ENCODE results near the gene RMND5B. TPM values are rescaled to one million over a fixed set of nuclear protein-coding genes. Genes with fewer than 3 reads are reported as not detected.

The RMND5B gene
- total and polyA plus RNA-seq, 2 of the 13 experiments (the other 11 are each of a cell fraction or from before 2014, with no cell fraction given) = 18.6 to 20.4 TPM

DNA sequence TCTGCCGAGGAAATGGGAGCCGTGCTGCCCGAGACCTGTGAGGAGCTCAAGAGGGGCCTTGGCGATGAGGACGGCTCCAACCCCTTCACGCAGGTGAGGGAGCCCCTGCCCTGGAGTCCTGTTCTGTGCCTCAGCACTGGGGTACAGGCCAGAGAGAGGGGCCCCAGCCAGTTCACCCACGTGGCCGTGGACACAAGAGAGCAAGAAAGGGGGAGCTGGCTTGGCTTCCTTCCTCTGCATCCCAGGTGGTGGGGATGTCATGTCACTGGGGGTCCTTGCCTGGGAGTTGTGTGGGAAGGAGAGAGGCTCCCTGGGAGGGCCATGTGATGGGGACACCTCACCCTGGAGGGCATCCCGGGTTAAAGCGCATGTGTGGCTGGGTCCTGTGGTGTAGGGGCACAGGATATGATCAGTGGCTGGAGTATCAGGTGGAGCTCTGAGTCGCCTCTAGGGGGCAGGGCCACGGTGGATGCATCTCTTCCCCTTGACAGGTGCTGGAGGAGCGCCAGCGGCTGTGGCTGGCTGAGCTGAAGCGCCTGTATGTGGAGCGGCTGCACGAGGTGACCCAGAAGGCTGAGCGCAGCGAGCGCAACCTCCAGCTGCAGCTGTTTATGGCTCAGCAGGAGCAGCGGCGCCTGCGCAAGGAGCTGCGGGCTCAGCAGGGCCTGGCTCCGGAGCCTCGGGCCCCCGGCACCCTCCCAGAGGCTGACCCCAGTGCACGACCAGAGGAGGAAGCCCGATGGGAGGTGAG lies 10.0 kb upstream of the RMND5B start (continued):
- TF ChIP-seq, protein P1, sequence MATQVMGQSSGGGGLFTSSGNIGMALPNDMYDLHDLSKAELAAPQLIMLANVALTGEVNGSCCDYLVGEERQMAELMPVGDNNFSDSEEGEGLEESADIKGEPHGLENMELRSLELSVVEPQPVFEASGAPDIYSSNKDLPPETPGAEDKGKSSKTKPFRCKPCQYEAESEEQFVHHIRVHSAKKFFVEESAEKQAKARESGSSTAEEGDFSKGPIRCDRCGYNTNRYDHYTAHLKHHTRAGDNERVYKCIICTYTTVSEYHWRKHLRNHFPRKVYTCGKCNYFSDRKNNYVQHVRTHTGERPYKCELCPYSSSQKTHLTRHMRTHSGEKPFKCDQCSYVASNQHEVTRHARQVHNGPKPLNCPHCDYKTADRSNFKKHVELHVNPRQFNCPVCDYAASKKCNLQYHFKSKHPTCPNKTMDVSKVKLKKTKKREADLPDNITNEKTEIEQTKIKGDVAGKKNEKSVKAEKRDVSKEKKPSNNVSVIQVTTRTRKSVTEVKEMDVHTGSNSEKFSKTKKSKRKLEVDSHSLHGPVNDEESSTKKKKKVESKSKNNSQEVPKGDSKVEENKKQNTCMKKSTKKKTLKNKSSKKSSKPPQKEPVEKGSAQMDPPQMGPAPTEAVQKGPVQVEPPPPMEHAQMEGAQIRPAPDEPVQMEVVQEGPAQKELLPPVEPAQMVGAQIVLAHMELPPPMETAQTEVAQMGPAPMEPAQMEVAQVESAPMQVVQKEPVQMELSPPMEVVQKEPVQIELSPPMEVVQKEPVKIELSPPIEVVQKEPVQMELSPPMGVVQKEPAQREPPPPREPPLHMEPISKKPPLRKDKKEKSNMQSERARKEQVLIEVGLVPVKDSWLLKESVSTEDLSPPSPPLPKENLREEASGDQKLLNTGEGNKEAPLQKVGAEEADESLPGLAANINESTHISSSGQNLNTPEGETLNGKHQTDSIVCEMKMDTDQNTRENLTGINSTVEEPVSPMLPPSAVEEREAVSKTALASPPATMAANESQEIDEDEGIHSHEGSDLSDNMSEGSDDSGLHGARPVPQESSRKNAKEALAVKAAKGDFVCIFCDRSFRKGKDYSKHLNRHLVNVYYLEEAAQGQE (IDR thresholded peaks at IDR 0.05; ENCODE audit: borderline replicate concordance in 1 of 2, low read depth in 1 of 2, low read length in 2 of 2) = no peak
- no peak for TF ChIP-seq BCL6 (CRISPR knock-in tag; IDR thresholded peaks at IDR 0.05)
- TF ChIP-seq SATB2 (CRISPR knock-in tag; IDR thresholded peaks at IDR 0.05) = 0 out of 2 replicates have a peak, but pooled peaks have one; percentile 27
- no peak for TF ChIP-seq SIX4 (CRISPR knock-in tag; IDR thresholded peaks at IDR 0.05)
- TF ChIP-seq, protein P2, sequence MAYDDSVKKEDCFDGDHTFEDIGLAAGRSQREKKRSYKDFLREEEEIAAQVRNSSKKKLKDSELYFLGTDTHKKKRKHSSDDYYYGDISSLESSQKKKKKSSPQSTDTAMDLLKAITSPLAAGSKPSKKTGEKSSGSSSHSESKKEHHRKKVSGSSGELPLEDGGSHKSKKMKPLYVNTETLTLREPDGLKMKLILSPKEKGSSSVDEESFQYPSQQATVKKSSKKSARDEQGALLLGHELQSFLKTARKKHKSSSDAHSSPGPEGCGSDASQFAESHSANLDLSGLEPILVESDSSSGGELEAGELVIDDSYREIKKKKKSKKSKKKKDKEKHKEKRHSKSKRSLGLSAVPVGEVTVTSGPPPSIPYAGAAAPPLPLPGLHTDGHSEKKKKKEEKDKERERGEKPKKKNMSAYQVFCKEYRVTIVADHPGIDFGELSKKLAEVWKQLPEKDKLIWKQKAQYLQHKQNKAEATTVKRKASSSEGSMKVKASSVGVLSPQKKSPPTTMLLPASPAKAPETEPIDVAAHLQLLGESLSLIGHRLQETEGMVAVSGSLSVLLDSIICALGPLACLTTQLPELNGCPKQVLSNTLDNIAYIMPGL (CRISPR knock-in tag; IDR thresholded peaks at IDR 0.05; ENCODE audit: borderline replicate concordance in 1 of 2, low read depth in 1 of 2) = peak in 1 of 2 experiments; percentile 66; a peak in 1 of 4 replicates
- TF ChIP-seq RARG (CRISPR knock-in tag; IDR thresholded peaks at IDR 0.05; ENCODE audit: low read depth) = no peak
- TF ChIP-seq, protein P3, sequence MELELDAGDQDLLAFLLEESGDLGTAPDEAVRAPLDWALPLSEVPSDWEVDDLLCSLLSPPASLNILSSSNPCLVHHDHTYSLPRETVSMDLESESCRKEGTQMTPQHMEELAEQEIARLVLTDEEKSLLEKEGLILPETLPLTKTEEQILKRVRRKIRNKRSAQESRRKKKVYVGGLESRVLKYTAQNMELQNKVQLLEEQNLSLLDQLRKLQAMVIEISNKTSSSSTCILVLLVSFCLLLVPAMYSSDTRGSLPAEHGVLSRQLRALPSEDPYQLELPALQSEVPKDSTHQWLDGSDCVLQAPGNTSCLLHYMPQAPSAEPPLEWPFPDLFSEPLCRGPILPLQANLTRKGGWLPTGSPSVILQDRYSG (CRISPR knock-in tag; IDR thresholded peaks at IDR 0.05) = no peak
- 0 out of 2 replicates have a peak, but pooled peaks have one; percentile 9 for TF ChIP-seq ZNF138 (CRISPR knock-in tag; IDR thresholded peaks at IDR 0.05; ENCODE audit: low read depth)
- no peak for TF ChIP-seq ZFP1 (CRISPR knock-in tag; IDR thresholded peaks at IDR 0.05)
- peak; percentile 91; the same call in 1 of the 2 replicates for TF ChIP-seq MEIS1 (CRISPR knock-in tag; IDR thresholded peaks at IDR 0.05; ENCODE audit: borderline replicate concordance)
- no peak for TF ChIP-seq ZNF224 (CRISPR knock-in tag; IDR thresholded peaks at IDR 0.05)
- TF ChIP-seq ZBTB7A (CRISPR knock-in tag; IDR thresholded peaks at IDR 0.05) = no peak
- TF ChIP-seq, protein P4, sequence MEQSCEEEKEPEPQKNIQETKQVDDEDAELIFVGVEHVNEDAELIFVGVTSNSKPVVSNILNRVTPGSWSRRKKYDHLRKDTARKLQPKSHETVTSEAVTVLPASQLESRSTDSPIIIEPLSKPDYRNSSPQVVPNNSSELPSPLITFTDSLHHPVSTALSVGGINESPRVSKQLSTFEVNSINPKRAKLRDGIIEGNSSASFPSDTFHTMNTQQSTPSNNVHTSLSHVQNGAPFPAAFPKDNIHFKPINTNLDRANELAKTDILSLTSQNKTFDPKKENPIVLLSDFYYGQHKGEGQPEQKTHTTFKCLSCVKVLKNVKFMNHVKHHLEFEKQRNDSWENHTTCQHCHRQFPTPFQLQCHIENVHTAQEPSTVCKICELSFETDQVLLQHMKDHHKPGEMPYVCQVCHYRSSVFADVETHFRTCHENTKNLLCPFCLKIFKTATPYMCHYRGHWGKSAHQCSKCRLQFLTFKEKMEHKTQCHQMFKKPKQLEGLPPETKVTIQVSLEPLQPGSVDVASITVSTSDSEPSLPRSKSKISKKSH (CRISPR knock-in tag; IDR thresholded peaks at IDR 0.05; ENCODE audit: borderline replicate concordance) = no peak
- TF ChIP-seq, protein P5, sequence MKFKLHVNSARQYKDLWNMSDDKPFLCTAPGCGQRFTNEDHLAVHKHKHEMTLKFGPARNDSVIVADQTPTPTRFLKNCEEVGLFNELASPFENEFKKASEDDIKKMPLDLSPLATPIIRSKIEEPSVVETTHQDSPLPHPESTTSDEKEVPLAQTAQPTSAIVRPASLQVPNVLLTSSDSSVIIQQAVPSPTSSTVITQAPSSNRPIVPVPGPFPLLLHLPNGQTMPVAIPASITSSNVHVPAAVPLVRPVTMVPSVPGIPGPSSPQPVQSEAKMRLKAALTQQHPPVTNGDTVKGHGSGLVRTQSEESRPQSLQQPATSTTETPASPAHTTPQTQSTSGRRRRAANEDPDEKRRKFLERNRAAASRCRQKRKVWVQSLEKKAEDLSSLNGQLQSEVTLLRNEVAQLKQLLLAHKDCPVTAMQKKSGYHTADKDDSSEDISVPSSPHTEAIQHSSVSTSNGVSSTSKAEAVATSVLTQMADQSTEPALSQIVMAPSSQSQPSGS (CRISPR knock-in tag; IDR thresholded peaks at IDR 0.05) = no peak
- TF ChIP-seq, protein P6, sequence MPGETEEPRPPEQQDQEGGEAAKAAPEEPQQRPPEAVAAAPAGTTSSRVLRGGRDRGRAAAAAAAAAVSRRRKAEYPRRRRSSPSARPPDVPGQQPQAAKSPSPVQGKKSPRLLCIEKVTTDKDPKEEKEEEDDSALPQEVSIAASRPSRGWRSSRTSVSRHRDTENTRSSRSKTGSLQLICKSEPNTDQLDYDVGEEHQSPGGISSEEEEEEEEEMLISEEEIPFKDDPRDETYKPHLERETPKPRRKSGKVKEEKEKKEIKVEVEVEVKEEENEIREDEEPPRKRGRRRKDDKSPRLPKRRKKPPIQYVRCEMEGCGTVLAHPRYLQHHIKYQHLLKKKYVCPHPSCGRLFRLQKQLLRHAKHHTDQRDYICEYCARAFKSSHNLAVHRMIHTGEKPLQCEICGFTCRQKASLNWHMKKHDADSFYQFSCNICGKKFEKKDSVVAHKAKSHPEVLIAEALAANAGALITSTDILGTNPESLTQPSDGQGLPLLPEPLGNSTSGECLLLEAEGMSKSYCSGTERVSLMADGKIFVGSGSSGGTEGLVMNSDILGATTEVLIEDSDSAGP (CRISPR knock-in tag; IDR thresholded peaks at IDR 0.05; ENCODE audit: borderline replicate concordance) = peak; percentile 37; the same call in 1 of the 2 replicates
- TF ChIP-seq ZNF670 (CRISPR knock-in tag; IDR thresholded peaks at IDR 0.05; ENCODE audit: borderline replicate concordance) = no peak
- no peak for TF ChIP-seq ZSCAN25 (CRISPR knock-in tag; IDR thresholded peaks at IDR 0.05)

Measured in HepG2 (cell line).